GM12873 (cell line): ENCODE results near the gene NTHL1.

Experiments used
- CTCF ChIP-seq: IDR thresholded peaks from 2 replicates; pipeline ENCODE4 v1.5.1; 2012; ENCODE audit warnings: low read depth, mild to moderate bottlenecking, moderate library complexity, low read length, control low read depth; ENCODE audit not compliant: insufficient read depth; ENCODE audit errors: missing control alignments

NTHL1 gene

GRCh38 chr16:2004795-2005517, 42.7 kb downstream of the NTHL1 start:
- TF ChIP-seq CTCF, result no peak

- TF ChIP-seq CTCF, result peak; percentile 96
Measured at GRCh38 chr16:2003827-2004641, 43.6 kb downstream of the NTHL1 start.

- TF ChIP-seq CTCF, result no peak
Measured at GRCh38 chr16:2003231-2003826, 44.3 kb downstream of the NTHL1 start.

GRCh38 chr16:2002406-2003230, 45.0 kb downstream of the NTHL1 start:
- TF ChIP-seq CTCF, result no peak

GRCh38 chr16:2001456-2002355, 45.9 kb downstream of the NTHL1 start:
- TF ChIP-seq CTCF, result no peak

GRCh38 chr16:2001035-2001434, 46.6 kb downstream of the NTHL1 start:
- TF ChIP-seq CTCF, result no peak
